ENCODE data around the gene OR6S1.

DNA sequence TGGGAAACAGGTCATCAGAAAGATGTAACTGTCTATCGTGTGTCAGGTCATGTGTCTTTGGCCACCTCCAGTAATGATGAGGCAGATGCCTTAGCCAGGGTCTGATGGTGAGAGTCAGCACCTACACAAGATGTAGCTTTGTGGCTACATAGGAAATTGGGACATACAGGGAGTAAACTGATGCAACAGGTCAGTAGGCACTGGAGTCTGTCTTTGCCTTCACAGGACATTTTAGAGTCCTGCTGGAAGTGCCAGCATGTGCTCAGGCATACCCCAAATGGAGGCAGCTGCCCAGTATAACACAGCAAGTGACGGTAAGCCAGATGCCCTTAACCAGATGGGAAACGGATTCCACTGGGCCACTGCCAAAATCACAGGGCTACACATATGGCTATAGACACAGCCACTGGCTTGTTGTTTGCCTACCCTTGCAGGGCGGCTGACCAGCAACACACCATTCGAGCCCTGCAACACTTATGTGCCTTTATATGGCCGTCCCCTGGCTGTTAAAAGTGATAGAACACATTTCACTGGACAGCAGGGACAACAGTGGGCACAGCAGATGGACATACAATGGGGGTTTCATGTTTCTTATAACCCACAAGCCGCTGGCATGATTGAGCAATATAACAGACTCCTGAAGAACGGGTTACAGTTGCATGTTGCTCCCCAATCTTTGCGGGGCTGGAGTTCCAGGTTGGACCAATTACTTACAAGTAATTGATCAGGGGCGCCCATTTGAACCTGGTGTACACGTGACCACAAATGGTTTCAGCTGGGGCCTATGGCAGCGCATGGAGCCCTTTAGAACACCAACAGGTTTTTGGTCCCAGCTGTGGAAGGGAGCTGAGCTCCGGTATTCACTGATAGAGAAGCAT lies 37.4 kb downstream of the OR6S1 start:
- TF ChIP-seq CTCF (IDR thresholded peaks at IDR 0.05), result no peak
- TF ChIP-seq POLR2A (IDR thresholded peaks at IDR 0.05), result no peak
- TF ChIP-seq POLR2AphosphoS5 (IDR thresholded peaks at IDR 0.05), result no peak

Measured in suprapubic skin (tissue), 4 donors.